AG04450 (cell line): ENCODE results near the gene KRTAP24-1. TPM values are rescaled to one million over a fixed set of nuclear protein-coding genes. Genes with fewer than 3 reads are reported as not detected.

Experiments used
- CTCF ChIA-PET: fragments of 300-600, 350-600 bp; formaldehyde crosslinking; extraction: SDS; loops from one replicate; lab custom pipeline; 2022; ENCODE audit warnings: antibody characterized with exemption, inconsistent platforms; lab: Charles Lee
- POLR2A ChIA-PET: fragments of 350-600 bp; formaldehyde crosslinking; extraction: SDS; loops from one replicate; lab custom pipeline; 2021; ENCODE audit warnings: antibody characterized with exemption, inconsistent platforms; lab: Yijun Ruan, JAX
- DNase-seq: peaks from one replicate; pipeline ENCODE4 v3.0.0-alpha.2; 2011; ENCODE audit warnings: low read depth, low spot score
- H3K27ac ChIP-seq: one replicate; pipeline ENCODE4 v1.5.1; 2012; ENCODE audit warnings: low read depth, low read length, control low read depth
- H3K27me3 ChIP-seq: one replicate; pipeline ENCODE4 v1.6.0; 2012; ENCODE audit warnings: low read length; ENCODE audit not compliant: control insufficient read depth, insufficient read depth
- H3K4me3 ChIP-seq: 2 replicates; pipeline ENCODE4 v1.5.1; 2011; ENCODE audit warnings: mild to moderate bottlenecking, low read depth, low read length, control low read depth
- H3K9me3 ChIP-seq: 2 replicates; pipeline ENCODE4 v1.5.1; 2012; ENCODE audit warnings: low read length; ENCODE audit not compliant: control insufficient read depth, insufficient read depth
- polyA plus RNA-seq: library from polyadenylated mRNA; depleted of rRNA; stranded (reverse); fragments of >200 nt; gene quantifications from 2 replicates; pipeline ENCODE4 v1.2.3, GENCODE V29; 2011
- TF ChIP-seq, protein P1 (sequence below): IDR thresholded peaks from 2 replicates; pipeline ENCODE4 v1.5.1; 2011; ENCODE audit warnings: low read depth, low read length, control low read depth, inconsistent platforms

Gene KRTAP24-1
- polyA plus RNA-seq, 1 experiment, result not detected

GRCh38 chr21:30240661-30241060 is 42.1 kb downstream of the KRTAP24-1 start:
- ChIA-PET POLR2A (no interaction called here), CTCF (no interaction called here)
- no peak overlapping the region for H3K27ac ChIP-seq
- TF ChIP-seq, protein P1, sequence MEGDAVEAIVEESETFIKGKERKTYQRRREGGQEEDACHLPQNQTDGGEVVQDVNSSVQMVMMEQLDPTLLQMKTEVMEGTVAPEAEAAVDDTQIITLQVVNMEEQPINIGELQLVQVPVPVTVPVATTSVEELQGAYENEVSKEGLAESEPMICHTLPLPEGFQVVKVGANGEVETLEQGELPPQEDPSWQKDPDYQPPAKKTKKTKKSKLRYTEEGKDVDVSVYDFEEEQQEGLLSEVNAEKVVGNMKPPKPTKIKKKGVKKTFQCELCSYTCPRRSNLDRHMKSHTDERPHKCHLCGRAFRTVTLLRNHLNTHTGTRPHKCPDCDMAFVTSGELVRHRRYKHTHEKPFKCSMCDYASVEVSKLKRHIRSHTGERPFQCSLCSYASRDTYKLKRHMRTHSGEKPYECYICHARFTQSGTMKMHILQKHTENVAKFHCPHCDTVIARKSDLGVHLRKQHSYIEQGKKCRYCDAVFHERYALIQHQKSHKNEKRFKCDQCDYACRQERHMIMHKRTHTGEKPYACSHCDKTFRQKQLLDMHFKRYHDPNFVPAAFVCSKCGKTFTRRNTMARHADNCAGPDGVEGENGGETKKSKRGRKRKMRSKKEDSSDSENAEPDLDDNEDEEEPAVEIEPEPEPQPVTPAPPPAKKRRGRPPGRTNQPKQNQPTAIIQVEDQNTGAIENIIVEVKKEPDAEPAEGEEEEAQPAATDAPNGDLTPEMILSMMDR, result no peak
- no peak overlapping the region for H3K4me3 ChIP-seq
- DNase-seq, result no peak
- peaks cover 23% of the 10 kb centered on the region for H3K9me3 ChIP-seq
- H3K27me3 ChIP-seq, result no peaks in the 10 kb centered on the region

DNA sequence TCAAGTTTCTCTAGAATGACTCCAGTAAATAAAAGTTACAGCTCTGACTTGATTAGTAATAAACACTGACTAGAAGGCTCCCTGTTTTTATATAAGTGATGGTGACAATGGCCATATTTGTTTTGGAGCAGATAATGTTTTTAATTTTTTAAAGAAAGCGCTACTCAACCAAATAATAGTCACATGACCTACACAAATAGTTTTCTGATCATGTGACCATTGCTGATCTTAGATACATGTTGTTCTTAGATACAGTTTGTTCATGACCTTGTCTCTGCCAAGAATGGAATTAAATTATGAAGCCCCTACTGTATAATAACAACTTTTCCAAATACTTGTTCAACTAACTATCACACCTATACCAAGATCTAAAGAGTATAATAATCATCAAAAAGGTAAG is 44.6 kb downstream of the KRTAP24-1 start:
- CTCF ChIA-PET, result no interaction called here
- TF ChIP-seq, protein P1, result no peak
- Histone ChIP-seq H3K27me3 (no peaks in the 10 kb centered on the region), H3K27ac (no peak overlapping the region), H3K9me3 (peaks cover 14% of the 10 kb centered on the region), H3K4me3 (no peak overlapping the region)
- POLR2A ChIA-PET, result no interaction called here
- no peak for DNase-seq

- no peak for DNase-seq
- TF ChIP-seq, protein P1, result no peak
- no peak overlapping the region for H3K4me3 ChIP-seq
- no peak overlapping the region for H3K27ac ChIP-seq
- H3K9me3 ChIP-seq, result peaks cover 8% of the 10 kb centered on the region; the same call in 1 of the 2 replicates
- H3K27me3 ChIP-seq, result no peaks in the 10 kb centered on the region
- CTCF ChIA-PET, result interaction anchor here (0.5 kb wide), 1 partner anchor 60 kb away, joined by 3 read pairs; no protein-coding TSS in a partner anchor
- POLR2A ChIA-PET, result no interaction called here
Measured at GRCh38 chr21:30234643-30235042, 48.1 kb downstream of the KRTAP24-1 start.

DNA sequence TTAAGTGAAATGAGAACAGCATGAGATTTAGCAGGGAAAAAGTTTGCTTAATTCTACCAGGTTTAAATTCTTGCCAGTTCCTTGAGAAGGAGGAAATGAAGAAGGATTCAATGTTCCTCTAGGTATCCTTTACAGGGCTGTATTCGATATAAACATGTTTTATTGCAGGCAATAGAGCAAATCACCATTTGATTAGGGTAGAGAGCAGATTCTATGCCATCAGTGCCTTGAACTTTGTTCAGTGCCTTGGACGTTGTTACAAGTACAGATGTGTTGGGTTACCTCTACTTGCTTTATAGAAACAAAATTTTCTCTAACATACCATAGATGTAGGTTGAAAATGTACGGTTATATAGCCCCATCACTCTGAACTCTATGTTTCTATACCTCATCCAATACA is 48.7 kb downstream of the KRTAP24-1 start:
- ChIA-PET POLR2A (no interaction called here), CTCF (no interaction called here)
- Histone ChIP-seq H3K9me3 (peaks cover 8% of the 10 kb centered on the region; the same call in 1 of the 2 replicates), H3K4me3 (no peak overlapping the region), H3K27ac (no peak overlapping the region), H3K27me3 (no peaks in the 10 kb centered on the region)
- TF ChIP-seq, protein P1, result no peak
- no peak for DNase-seq

- H3K9me3 ChIP-seq, result peaks cover 10% of the 10 kb centered on the region; the same call in 1 of the 2 replicates
- ChIA-PET CTCF (no interaction called here), POLR2A (no interaction called here)
- DNase-seq, result no peak
- H3K27ac ChIP-seq, result no peak overlapping the region
- H3K4me3 ChIP-seq, result no peak overlapping the region
- TF ChIP-seq, protein P1, result no peak
- H3K27me3 ChIP-seq, result no peaks in the 10 kb centered on the region
Measured at GRCh38 chr21:30233228-30234020, 49.3 kb downstream of the KRTAP24-1 start.
